ENCODE measurements around the gene MYO5C.

DNA sequence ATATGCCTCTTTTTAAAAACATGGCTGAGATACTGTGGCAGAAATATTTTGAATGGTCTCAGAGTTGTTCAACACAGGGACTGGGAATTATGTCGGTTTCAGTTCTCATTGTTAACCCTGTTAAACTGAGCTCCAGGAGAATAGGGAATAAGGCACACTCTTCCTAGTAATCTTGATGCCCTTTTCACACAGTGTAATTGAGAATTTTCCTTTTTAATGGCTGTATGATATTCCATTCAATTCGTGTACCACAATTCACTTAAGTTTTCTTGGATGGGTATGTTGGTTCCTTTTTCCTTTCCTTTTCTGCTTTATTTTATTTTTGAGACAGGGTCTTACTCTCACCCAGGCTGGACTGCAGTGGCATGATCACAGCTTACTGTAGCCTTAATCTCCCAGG lies 149.3 kb downstream of the MYO5C start:
- TF ChIP-seq, protein P1, sequence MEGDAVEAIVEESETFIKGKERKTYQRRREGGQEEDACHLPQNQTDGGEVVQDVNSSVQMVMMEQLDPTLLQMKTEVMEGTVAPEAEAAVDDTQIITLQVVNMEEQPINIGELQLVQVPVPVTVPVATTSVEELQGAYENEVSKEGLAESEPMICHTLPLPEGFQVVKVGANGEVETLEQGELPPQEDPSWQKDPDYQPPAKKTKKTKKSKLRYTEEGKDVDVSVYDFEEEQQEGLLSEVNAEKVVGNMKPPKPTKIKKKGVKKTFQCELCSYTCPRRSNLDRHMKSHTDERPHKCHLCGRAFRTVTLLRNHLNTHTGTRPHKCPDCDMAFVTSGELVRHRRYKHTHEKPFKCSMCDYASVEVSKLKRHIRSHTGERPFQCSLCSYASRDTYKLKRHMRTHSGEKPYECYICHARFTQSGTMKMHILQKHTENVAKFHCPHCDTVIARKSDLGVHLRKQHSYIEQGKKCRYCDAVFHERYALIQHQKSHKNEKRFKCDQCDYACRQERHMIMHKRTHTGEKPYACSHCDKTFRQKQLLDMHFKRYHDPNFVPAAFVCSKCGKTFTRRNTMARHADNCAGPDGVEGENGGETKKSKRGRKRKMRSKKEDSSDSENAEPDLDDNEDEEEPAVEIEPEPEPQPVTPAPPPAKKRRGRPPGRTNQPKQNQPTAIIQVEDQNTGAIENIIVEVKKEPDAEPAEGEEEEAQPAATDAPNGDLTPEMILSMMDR (IDR thresholded peaks at IDR 0.05): no peak
- TF ChIP-seq EP300 (IDR thresholded peaks at IDR 0.05): no peak
- no peak for TF ChIP-seq POLR2AphosphoS5 (IDR thresholded peaks at IDR 0.05)

All from upper lobe of left lung (tissue), 4 donors.